Activated CD8-positive, alpha-beta memory T cell treated with anti-CD3 and anti-CD28 coated beads, Interleukin-2, amount 10 ng/mL, durations not matched to agents 7 days and 5 days (primary cell): ENCODE results near the gene CHRNA9. TPM values are rescaled to one million over a fixed set of nuclear protein-coding genes. Genes with fewer than 3 reads are reported as not detected.

Experiments
- total RNA-seq, 2 experiments: library from RNA; stranded (reverse); gene quantifications; one replicate each; pipeline ENCODE4 v1.2.3, GENCODE V29; 2021

Gene CHRNA9
- total RNA-seq, 2 experiments from 2014 or later = 0.18 TPM; not detected in 1

Other genes with a start within 250 kb of the CHRNA9 start
- 100 to 1,000 TPM; 136 to 145 TPM for gene RHOH, start 138.3 kb upstream of the CHRNA9 start, total RNA-seq